ENCODE measurements around the gene ZFR. TPM values are rescaled to one million over a fixed set of nuclear protein-coding genes. Genes with fewer than 3 reads are reported as not detected.

Gene ZFR
- polyA plus RNA-seq, 3 donors, result 29.8 to 81.8 (median 62.3) TPM

DNA sequence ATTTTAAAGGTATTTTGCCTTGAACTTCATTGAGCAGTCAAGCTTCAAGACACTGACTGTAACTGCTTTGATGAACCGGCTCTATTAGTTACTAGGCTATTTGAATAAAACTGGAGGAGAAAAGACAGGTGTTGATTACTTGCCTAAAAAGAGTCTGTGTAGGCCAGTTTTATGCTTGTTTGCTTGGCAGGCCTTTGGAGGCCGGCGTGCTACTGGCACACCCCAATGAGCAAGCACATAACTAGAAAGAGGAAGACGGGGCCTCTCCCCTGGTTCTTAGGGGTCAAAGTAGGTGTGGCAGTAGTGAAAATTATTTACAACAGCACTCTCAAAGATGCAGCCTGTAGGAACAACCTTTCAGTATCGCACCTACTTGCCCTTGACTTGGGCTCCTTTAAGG lies 2.1 kb upstream of the ZFR start:
- Histone ChIP-seq H3K79me2 (ENCODE audit: insufficient read depth, low read length) (peaks cover 30% of the 10 kb centered on the region), H3K9me3 (replicated peaks in 1 of 2; ENCODE audit: control insufficient read depth in 1 of 2, insufficient read depth in 1 of 2, low read length in 2 of 2) (peaks cover 0 to 3% of the 10 kb centered on the region in 2 donors), H4K20me1 (ENCODE audit: insufficient read depth, low read length) (peaks cover 13% of the 10 kb centered on the region), H3K4me2 (replicated peaks; ENCODE audit: extremely low read depth, low read length, poor library complexity, severe bottlenecking) (peak overlapping the region; percentile 9), H3K9ac (ENCODE audit: insufficient read depth, low read length, poor library complexity, severe bottlenecking) (no peak overlapping the region), H3K4me3 (replicated peaks in 1 of 3; ENCODE audit: low read depth in 2 of 3, low read length in 3 of 3) (peak overlapping the region in 1 of 3 experiments; percentile 5), H3K4me1 (ENCODE audit: control insufficient read depth in 1 of 2, insufficient read depth in 2 of 2, low read length in 2 of 2) (peaks cover 39 to 47% of the 10 kb centered on the region in 2 donors), H3K36me3 (replicated peaks in 1 of 2; ENCODE audit: control insufficient read depth in 1 of 2, insufficient read depth in 2 of 2, low read length in 2 of 2) (peaks cover 0 to under 1% of the 10 kb centered on the region in 2 donors), H3K27ac (ENCODE audit: low read depth in 1 of 2, low read length in 2 of 2) (peak overlapping the region in 1 of 2 donors; percentile 47), H3K27me3 (ENCODE audit: control insufficient read depth in 2 of 2, insufficient read depth in 2 of 2, low read length in 2 of 2) (no peaks in the 10 kb centered on the region), H2AFZ (ENCODE audit: insufficient read depth, low read depth, low read length, poor library complexity, severe bottlenecking) (peak overlapping the region; percentile 42)
- Mint-ChIP-seq H3K36me3 (peaks cover 0 to 12% of the 10 kb centered on the region in 2 donors), H3K27ac (peak overlapping the region in 6 of 7 donors; percentile 11 to 82 (median 58)), H3K4me1 (peaks cover 39% of the 10 kb centered on the region), H3K9me3 (peaks cover 0 to 5% (median 0%) of the 10 kb centered on the region in 7 donors), H3K27me3 (ENCODE audit: low read depth in 3 of 3) (peaks cover 2 to 7% (median 2%) of the 10 kb centered on the region in 3 donors), H3K4me3 (peak overlapping the region; percentile 35 to 50)
- no CpG with 5 or more reads among the region's 5 CpGs for WGBS (ENCODE audit: insufficient coverage)
- peak; percentile 57 to 62 (median 61) for DNase-seq
- TF ChIP-seq, protein P1, sequence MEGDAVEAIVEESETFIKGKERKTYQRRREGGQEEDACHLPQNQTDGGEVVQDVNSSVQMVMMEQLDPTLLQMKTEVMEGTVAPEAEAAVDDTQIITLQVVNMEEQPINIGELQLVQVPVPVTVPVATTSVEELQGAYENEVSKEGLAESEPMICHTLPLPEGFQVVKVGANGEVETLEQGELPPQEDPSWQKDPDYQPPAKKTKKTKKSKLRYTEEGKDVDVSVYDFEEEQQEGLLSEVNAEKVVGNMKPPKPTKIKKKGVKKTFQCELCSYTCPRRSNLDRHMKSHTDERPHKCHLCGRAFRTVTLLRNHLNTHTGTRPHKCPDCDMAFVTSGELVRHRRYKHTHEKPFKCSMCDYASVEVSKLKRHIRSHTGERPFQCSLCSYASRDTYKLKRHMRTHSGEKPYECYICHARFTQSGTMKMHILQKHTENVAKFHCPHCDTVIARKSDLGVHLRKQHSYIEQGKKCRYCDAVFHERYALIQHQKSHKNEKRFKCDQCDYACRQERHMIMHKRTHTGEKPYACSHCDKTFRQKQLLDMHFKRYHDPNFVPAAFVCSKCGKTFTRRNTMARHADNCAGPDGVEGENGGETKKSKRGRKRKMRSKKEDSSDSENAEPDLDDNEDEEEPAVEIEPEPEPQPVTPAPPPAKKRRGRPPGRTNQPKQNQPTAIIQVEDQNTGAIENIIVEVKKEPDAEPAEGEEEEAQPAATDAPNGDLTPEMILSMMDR (IDR thresholded peaks at IDR 0.05), result no peak
- intact Hi-C loops (cut with micrococcal nuclease), result loop anchor here (5.0 to 10.0 kb wide), 4 partner anchors 49 to 272 kb away; partner anchors contain the start of gene GOLPH3 (in 1 of the 2)

DNA sequence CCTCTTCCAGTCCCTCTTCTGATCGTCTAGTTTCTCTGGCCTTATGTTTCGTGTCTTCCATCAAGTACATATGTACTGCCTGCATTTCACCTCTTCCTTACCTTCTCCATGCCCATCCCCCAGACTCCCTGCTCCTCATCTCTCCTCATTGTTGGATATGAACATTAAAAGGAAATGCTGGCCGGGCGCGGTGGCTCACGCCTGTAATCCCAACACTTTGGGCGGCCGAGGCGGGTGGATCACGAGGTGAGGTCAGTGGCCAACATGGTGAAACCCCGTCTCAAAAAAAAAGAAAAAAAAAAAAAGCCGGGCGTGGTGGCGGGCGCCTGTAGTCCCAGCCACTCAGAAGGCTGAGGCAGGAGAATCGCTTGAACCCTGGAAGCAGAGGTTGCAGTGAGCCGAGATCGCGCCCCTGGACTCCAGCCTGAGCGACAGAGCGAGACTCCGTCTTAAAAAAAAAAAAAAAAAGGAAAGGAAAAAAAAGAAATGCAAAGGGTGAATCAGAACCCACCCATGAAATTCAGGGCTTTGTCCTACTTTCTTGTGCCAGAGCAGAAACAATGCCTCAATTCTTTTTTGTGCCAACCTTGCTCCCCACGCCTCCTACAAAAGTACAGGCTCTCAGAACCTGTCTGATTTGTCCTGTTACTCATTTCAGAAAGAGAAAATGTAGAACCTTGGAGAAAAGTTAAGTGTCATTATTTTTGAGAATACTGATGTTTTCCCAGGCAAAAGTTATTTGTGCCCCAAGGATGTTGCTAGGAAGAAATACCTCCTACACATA lies 1.5 kb upstream of the ZFR start:
- intact Hi-C loops (cut with micrococcal nuclease), result loop anchor here (5.0 to 10.0 kb wide), 4 partner anchors 49 to 271 kb away; partner anchors contain the start of gene GOLPH3 (in 1 of the 2)
- peaks cover 36% of the 10 kb centered on the region for H3K79me2 ChIP-seq (ENCODE audit: insufficient read depth, low read length)
- Mint-ChIP-seq H3K4me3 (peak overlapping the region; percentile 50 to 56), H3K27ac (peak overlapping the region in 5 of 7 donors; percentile 16 to 82 (median 33)), H3K36me3 (peaks cover 0 to 15% of the 10 kb centered on the region in 2 donors), H3K9me3 (peaks cover 0 to 5% (median 0%) of the 10 kb centered on the region in 7 donors), H3K4me1 (peaks cover 39% of the 10 kb centered on the region), H3K27me3 (ENCODE audit: low read depth in 3 of 3) (peaks cover 2 to 7% (median 2%) of the 10 kb centered on the region in 3 donors)
- TF ChIP-seq, protein P1 (IDR thresholded peaks at IDR 0.05), result no peak
- peaks cover 19% of the 10 kb centered on the region for H4K20me1 ChIP-seq (ENCODE audit: insufficient read depth, low read length)
- H3K4me2 ChIP-seq (replicated peaks; ENCODE audit: extremely low read depth, low read length, poor library complexity, severe bottlenecking), result peak overlapping the region; percentile 9
- no peak overlapping the region for H3K9ac ChIP-seq (ENCODE audit: insufficient read depth, low read length, poor library complexity, severe bottlenecking)
- peaks cover 0 to 6% of the 10 kb centered on the region in 2 donors for H3K36me3 ChIP-seq (replicated peaks in 1 of 2; ENCODE audit: control insufficient read depth in 1 of 2, insufficient read depth in 2 of 2, low read length in 2 of 2)
- peaks cover 39 to 47% of the 10 kb centered on the region in 2 donors for H3K4me1 ChIP-seq (ENCODE audit: control insufficient read depth in 1 of 2, insufficient read depth in 2 of 2, low read length in 2 of 2)
- H3K27me3 ChIP-seq (ENCODE audit: control insufficient read depth in 2 of 2, insufficient read depth in 2 of 2, low read length in 2 of 2), result no peaks in the 10 kb centered on the region
- H3K4me3 ChIP-seq (replicated peaks in 1 of 3; ENCODE audit: low read depth in 2 of 3, low read length in 3 of 3), result no peak overlapping the region
- H3K27ac ChIP-seq (ENCODE audit: low read depth in 1 of 2, low read length in 2 of 2), result peak overlapping the region in 1 of 2 donors; percentile 47
- peak overlapping the region; percentile 42 for H2AFZ ChIP-seq (ENCODE audit: insufficient read depth, low read depth, low read length, poor library complexity, severe bottlenecking)
- peaks cover 0 to 3% of the 10 kb centered on the region in 2 donors for H3K9me3 ChIP-seq (replicated peaks in 1 of 2; ENCODE audit: control insufficient read depth in 1 of 2, insufficient read depth in 1 of 2, low read length in 2 of 2)
- no peak for DNase-seq
- 97% methylated on average over 7 of the region's 23 CpGs for WGBS (ENCODE audit: insufficient coverage)

Measured in CD14-positive monocyte (primary cell).